Gastroesophageal sphincter (tissue), 3 donors: ENCODE results near the gene SDK1.

Source experiments
- EP300 ChIP-seq: sonication (generic); formaldehyde crosslinking; IDR thresholded peaks from one replicate; pipeline ENCODE4 v1.6.1; 2017; ENCODE audit warnings: antibody characterized with exemption, mild to moderate bottlenecking
- POLR2AphosphoS5 ChIP-seq: sonication (generic); formaldehyde crosslinking; IDR thresholded peaks from one replicate; pipeline ENCODE4 v1.6.1; 2017; ENCODE audit warnings: antibody characterized with exemption
- TF ChIP-seq, protein P1 (sequence below), 4 experiments: fragments of 200-600 bp in 2 of 4; fragments of 450-650 bp in 2 of 4; sonication (generic) in 1 of 4; IDR thresholded peaks; one replicate each; pipeline ENCODE4 v1.5.1; 2017 to 2019; ENCODE audit warnings: antibody characterized with exemption in 4 of 4, mild to moderate bottlenecking in 2 of 4, moderate library complexity in 2 of 4

DNA sequence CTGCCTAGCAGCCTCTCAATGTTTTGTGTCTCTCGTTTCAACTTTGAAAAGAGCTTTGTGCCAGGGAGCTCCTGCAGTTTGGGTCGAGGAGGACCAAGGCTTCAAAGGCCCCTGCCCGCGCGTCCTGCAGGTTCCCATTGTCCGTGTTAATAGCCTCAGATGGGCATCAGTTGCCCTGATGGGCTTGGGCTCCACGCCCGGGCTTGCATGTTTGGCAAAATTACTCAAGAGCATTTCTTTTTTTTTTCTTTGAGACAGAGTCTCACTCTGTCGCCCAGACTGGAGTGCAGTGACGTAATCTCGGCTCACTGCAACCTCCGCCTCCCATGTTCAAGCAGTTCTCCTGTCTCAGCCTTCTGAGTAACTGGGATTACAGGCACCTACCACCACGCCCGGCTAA, 636.6 kb downstream of the SDK1 start:
- TF ChIP-seq, protein P1, sequence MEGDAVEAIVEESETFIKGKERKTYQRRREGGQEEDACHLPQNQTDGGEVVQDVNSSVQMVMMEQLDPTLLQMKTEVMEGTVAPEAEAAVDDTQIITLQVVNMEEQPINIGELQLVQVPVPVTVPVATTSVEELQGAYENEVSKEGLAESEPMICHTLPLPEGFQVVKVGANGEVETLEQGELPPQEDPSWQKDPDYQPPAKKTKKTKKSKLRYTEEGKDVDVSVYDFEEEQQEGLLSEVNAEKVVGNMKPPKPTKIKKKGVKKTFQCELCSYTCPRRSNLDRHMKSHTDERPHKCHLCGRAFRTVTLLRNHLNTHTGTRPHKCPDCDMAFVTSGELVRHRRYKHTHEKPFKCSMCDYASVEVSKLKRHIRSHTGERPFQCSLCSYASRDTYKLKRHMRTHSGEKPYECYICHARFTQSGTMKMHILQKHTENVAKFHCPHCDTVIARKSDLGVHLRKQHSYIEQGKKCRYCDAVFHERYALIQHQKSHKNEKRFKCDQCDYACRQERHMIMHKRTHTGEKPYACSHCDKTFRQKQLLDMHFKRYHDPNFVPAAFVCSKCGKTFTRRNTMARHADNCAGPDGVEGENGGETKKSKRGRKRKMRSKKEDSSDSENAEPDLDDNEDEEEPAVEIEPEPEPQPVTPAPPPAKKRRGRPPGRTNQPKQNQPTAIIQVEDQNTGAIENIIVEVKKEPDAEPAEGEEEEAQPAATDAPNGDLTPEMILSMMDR (IDR thresholded peaks at IDR 0.05), result no peak
- TF ChIP-seq POLR2AphosphoS5, result no peak
- TF ChIP-seq EP300, result no peak
